Common myeloid progenitor, CD34-positive (primary cell): ENCODE data around the gene SIGLEC15.

Experiments used
- CTCF ChIA-PET: fragments of 350-600 bp; sonication (Branson Sonifier 250); formaldehyde crosslinking; loops from one replicate; lab custom pipeline; 2021; ENCODE audit warnings: antibody characterized with exemption; lab: Charles Lee
- POLR2A ChIA-PET: fragments of 350-600 bp; sonication (Branson Sonifier 250); formaldehyde crosslinking; loops from one replicate; lab custom pipeline; 2021; ENCODE audit warnings: antibody characterized with exemption; lab: Charles Lee
- DNase-seq, 3 donors: peaks; one replicate each; pipeline versions ENCODE4 v3.0.0 to v3.0.0-alpha.2; 2013
- H3K27ac ChIP-seq, 2 experiments: 1 replicate in 1 of 2; 2 replicates in 1 of 2; pipeline ENCODE4 v1.7.0; 2013; ENCODE audit warnings: inconsistent platforms in 2 of 2, low read length in 2 of 2, mild to moderate bottlenecking in 2 of 2, low read depth in 1 of 2, moderate library complexity in 1 of 2; ENCODE audit not compliant: severe bottlenecking in 2 of 2, insufficient read depth in 1 of 2, poor library complexity in 1 of 2
- H3K27me3 ChIP-seq, 5 experiments: replicated peaks in 2 of 5; 1 replicate in 3 of 5; 2 replicates in 2 of 5; pipeline versions ENCODE4 v1.6.1 to v1.7.0; 2013; ENCODE audit warnings: low read length in 4 of 5, mild to moderate bottlenecking in 2 of 5, moderate library complexity in 2 of 5, inconsistent platforms in 1 of 5; ENCODE audit not compliant: insufficient read depth in 5 of 5, control insufficient read depth in 4 of 5
- H3K36me3 ChIP-seq, 4 experiments: 1 replicate in 2 of 4; 2 replicates in 2 of 4; pipeline versions ENCODE4 v1.6.1 to v1.7.0; 2013; ENCODE audit warnings: low read length in 3 of 4, control low read depth in 1 of 4, mild to moderate bottlenecking in 1 of 4; ENCODE audit not compliant: control insufficient read depth in 4 of 4, insufficient read depth in 4 of 4
- H3K4me1 ChIP-seq, 4 experiments: 1 replicate in 3 of 4; 2 replicates in 1 of 4; pipeline versions ENCODE4 v1.6.1 to v1.7.1; 2013; ENCODE audit warnings: low read length in 3 of 4, mild to moderate bottlenecking in 3 of 4, control low read depth in 1 of 4, inconsistent platforms in 1 of 4, moderate library complexity in 1 of 4; ENCODE audit not compliant: control insufficient read depth in 4 of 4, insufficient read depth in 4 of 4; ENCODE audit errors: control extremely low read depth in 1 of 4
- H3K4me3 ChIP-seq, 7 experiments: 1 replicate in 4 of 7; 2 replicates in 3 of 7; pipeline versions ENCODE4 v1.5.1 to v1.7.0; 2013; ENCODE audit warnings: mild to moderate bottlenecking in 7 of 7, low read length in 6 of 7, moderate library complexity in 6 of 7, inconsistent platforms in 2 of 7, low read depth in 2 of 7, control low read depth in 1 of 7; ENCODE audit not compliant: insufficient read depth in 4 of 7, control insufficient read depth in 1 of 7; ENCODE audit errors: extremely low read depth in 1 of 7
- H3K9me3 ChIP-seq, 5 experiments: 1 replicate in 4 of 5; 2 replicates in 1 of 5; pipeline versions ENCODE4 v1.6.1 to v1.7.1; 2013; ENCODE audit warnings: low read length in 4 of 5, mild to moderate bottlenecking in 2 of 5, inconsistent platforms in 1 of 5, low read depth in 1 of 5, moderate library complexity in 1 of 5; ENCODE audit not compliant: control insufficient read depth in 4 of 5, insufficient read depth in 2 of 5; ENCODE audit errors: control extremely low read depth in 1 of 5
- WGBS: methylation state at CpG from one replicate; pipeline ENCODE4 v1.1.5; 2013; ENCODE audit not compliant: insufficient coverage; 5-methylcytosine and 5-hydroxymethylcytosine counted together

The SIGLEC15 gene

GRCh38 chr18:45859334-45859733 lies 33.9 kb downstream of the SIGLEC15 start:
- Histone ChIP-seq H3K9me3 (peaks cover 0 to 4% (median 0%) of the 10 kb centered on the region in 5 experiments), H3K4me1 (no peaks in the 10 kb centered on the region), H3K36me3 (peaks cover 31 to 88% (median 60%) of the 10 kb centered on the region in 4 experiments), H3K27me3 (no peaks in the 10 kb centered on the region), H3K27ac (no peak overlapping the region), H3K4me3 (no peak overlapping the region)
- POLR2A ChIA-PET, result no interaction called here
- 100% methylated on average over 1 of the region's 3 CpGs for WGBS
- no peak for DNase-seq
- CTCF ChIA-PET, result interaction anchor here (1.0 to 2.0 kb wide), 3 partner anchors 9 to 155 kb away, joined by 3 to 7 read pairs (median 4); no protein-coding TSS in a partner anchor

- 92% methylated on average over 3 of the region's 4 CpGs for WGBS
- no peak for DNase-seq
- CTCF ChIA-PET, result interaction anchor here (0.9 kb wide), 1 partner anchor 19 kb away, joined by 4 read pairs; no protein-coding TSS in a partner anchor
- Histone ChIP-seq H3K36me3 (peaks cover 33 to 88% (median 61%) of the 10 kb centered on the region in 4 experiments), H3K4me1 (no peaks in the 10 kb centered on the region), H3K4me3 (no peak overlapping the region), H3K27ac (no peak overlapping the region), H3K9me3 (peaks cover 0 to 4% (median 0%) of the 10 kb centered on the region in 5 experiments), H3K27me3 (no peaks in the 10 kb centered on the region)
- POLR2A ChIA-PET, result no interaction called here
Measured at GRCh38 chr18:45860492-45860891, 35.0 kb downstream of the SIGLEC15 start.

- CTCF ChIA-PET, result interaction anchor here (0.9 kb wide), 1 partner anchor 19 kb away, joined by 4 read pairs; no protein-coding TSS in a partner anchor
- Histone ChIP-seq H3K9me3 (peaks cover 0 to 4% (median 0%) of the 10 kb centered on the region in 5 experiments), H3K27ac (no peak overlapping the region), H3K4me1 (no peaks in the 10 kb centered on the region), H3K27me3 (no peaks in the 10 kb centered on the region), H3K36me3 (peaks cover 35 to 88% (median 60%) of the 10 kb centered on the region in 4 experiments), H3K4me3 (no peak overlapping the region)
- no CpG with 5 or more reads among the region's 3 CpGs for WGBS
- no peak for DNase-seq
- POLR2A ChIA-PET, result no interaction called here
Measured at GRCh38 chr18:45860971-45861370, 35.5 kb downstream of the SIGLEC15 start.

GRCh38 chr18:45861926-45862325 lies 36.5 kb downstream of the SIGLEC15 start:
- Histone ChIP-seq H3K4me1 (no peaks in the 10 kb centered on the region), H3K36me3 (peaks cover 34 to 87% (median 64%) of the 10 kb centered on the region in 4 experiments), H3K9me3 (peaks cover 0 to 4% (median 0%) of the 10 kb centered on the region in 5 experiments), H3K4me3 (no peak overlapping the region), H3K27me3 (no peaks in the 10 kb centered on the region), H3K27ac (no peak overlapping the region)
- POLR2A ChIA-PET, result no interaction called here
- CTCF ChIA-PET, result no interaction called here
- no peak for DNase-seq
- no CpG with 5 or more reads among the region's 1 CpG for WGBS

GRCh38 chr18:45863469-45863868 lies 38.0 kb downstream of the SIGLEC15 start:
- Histone ChIP-seq H3K27ac (no peak overlapping the region), H3K27me3 (no peaks in the 10 kb centered on the region), H3K4me1 (no peaks in the 10 kb centered on the region), H3K4me3 (no peak overlapping the region), H3K9me3 (peaks cover 0 to 4% (median 0%) of the 10 kb centered on the region in 5 experiments), H3K36me3 (peaks cover 36 to 86% (median 63%) of the 10 kb centered on the region in 4 experiments)
- CTCF ChIA-PET, result no interaction called here
- DNase-seq, result no peak
- POLR2A ChIA-PET, result no interaction called here
- WGBS, result no CpG with 5 or more reads among the region's 1 CpG

- WGBS, result 68% methylated on average over 3 of the region's 5 CpGs
- no peaks in the 10 kb centered on the region for H3K27me3 ChIP-seq
- ChIA-PET POLR2A (no interaction called here), CTCF (interaction anchor here (1.3 kb wide), 1 partner anchor 171 kb away, joined by 3 read pairs; no protein-coding TSS in a partner anchor)
- H3K27ac ChIP-seq, result no peak overlapping the region
- no peak overlapping the region for H3K4me3 ChIP-seq
- DNase-seq, result no peak
- H3K4me1 ChIP-seq, result no peaks in the 10 kb centered on the region
- H3K36me3 ChIP-seq, result peaks cover 34 to 83% (median 58%) of the 10 kb centered on the region in 4 experiments
- H3K9me3 ChIP-seq, result peaks cover 0 to 4% (median 0%) of the 10 kb centered on the region in 5 experiments
Measured at GRCh38 chr18:45864081-45864480, 38.6 kb downstream of the SIGLEC15 start.

GRCh38 chr18:45865466-45865865 lies 40.0 kb downstream of the SIGLEC15 start:
- DNase-seq, result no peak
- ChIA-PET CTCF (interaction anchor here (1.0 to 1.3 kb wide), 2 partner anchors 144 to 173 kb away, joined by 3 read pairs; no protein-coding TSS in a partner anchor), POLR2A (no interaction called here)
- Histone ChIP-seq H3K27me3 (no peaks in the 10 kb centered on the region), H3K4me1 (no peaks in the 10 kb centered on the region), H3K36me3 (peaks cover 37 to 82% (median 57%) of the 10 kb centered on the region in 4 experiments), H3K27ac (no peak overlapping the region), H3K4me3 (no peak overlapping the region), H3K9me3 (peaks cover 0 to 4% (median 0%) of the 10 kb centered on the region in 5 experiments)
- WGBS, result 98% methylated on average over 5 of the region's 5 CpGs
